Measurements from ENCODE around the gene MRPL3.
"Not testable (repeated sequence)": the region's sequence is repeated elsewhere in the genome, so short reads cannot be mapped to it uniquely, and the experiment has no call there.

MRPL3 gene

DNA sequence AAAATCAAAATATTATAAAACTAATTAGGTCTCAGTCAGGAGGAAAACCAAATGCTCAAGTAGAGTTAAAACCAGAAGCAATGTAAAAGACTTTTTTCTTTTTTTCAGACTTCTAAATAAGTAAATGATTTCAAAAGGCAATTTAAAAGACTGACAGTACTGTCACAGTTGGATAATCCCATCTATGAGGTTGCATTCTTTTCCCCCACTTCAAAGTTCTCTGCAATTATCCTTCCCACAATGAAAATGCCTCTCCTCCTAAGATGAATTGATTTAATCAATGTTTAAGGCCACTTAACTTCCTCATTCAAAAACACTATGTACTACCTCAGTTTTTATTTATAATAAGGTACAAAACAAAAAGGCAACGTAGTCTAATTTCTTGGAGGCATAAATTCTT is 8.1 kb downstream of the MRPL3 start:
- DNase-seq (ENCODE audit: low read depth, low spot score), result no peak

DNA sequence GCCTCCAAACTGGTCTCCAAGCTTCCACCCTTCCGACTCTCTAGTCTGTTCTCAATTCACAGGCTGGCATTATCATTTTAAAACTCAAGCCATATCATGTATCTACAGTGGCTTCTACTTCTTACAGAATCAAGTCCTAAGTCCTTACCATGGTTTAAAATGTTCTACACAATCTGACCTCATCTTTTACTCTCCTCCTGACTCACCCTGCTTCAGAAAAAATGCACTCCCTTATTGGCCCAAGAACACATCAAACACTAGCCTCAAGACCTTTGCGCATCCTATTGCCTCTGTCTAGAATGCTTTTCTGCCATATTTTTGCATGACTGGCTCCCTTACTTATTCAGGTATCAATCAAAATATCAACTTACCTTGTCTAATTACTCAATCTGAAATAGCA is 11.0 kb downstream of the MRPL3 start:
- DNase-seq (ENCODE audit: low read depth, low spot score), result no peak

DNA sequence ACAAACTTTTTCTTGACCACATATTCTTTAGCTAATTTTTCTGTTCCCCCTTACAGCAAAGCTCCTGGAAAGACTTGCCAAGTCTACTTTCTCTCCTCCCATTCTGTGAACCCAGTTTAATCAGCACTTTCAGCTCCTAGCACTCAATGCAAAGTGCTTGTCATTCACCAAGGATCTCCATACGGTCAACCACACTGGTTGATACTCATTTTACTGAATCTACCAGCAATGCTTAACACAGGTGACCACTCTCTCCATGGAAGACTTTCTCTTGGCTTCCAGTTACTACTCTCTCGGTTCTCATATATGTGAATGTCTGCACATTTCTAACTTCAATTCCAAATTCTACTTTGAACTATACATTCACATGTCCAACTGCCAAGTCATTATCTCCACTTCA is 11.7 kb downstream of the MRPL3 start:
- no peak for DNase-seq (ENCODE audit: low read depth, low spot score)

DNA sequence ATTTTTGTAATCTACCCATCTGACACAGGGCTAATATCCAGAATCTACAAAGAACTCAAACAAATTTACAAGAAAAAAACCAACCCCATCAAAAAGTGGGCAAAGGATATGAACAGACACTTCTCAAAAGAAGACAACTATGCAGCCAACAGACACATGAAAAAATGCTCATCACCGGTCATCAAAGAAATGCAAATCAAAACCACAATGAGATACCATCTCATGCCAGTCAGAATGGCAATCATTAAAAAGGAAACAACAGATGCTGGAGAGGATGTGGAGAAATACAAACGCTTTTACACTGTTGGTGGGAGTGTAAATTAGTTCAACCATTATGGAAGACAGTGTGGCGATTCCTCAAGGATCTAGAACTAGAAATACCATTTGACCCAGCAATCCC is 16.2 kb downstream of the MRPL3 start:
- not testable (repeated sequence) for DNase-seq (ENCODE audit: low read depth, low spot score)

DNA sequence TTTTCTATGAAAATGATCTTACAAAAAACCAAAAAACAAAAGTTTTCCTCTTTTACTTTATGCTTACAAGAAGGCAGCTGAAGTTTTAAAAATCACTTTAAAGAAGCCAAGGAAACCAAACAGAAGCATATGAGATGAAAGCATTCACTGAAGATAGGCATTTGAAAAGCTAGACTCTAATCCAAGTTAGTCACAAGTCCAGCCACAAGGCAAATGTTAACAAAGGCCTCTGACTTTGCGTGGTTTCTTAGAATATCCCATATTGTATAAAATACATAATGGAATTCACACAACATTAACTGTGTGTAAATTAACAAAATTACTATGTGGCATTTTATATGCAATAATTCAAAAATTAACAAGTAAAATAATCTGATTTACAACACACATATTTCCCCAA is 17.7 kb downstream of the MRPL3 start:
- DNase-seq (ENCODE audit: low read depth, low spot score), result no peak

DNA sequence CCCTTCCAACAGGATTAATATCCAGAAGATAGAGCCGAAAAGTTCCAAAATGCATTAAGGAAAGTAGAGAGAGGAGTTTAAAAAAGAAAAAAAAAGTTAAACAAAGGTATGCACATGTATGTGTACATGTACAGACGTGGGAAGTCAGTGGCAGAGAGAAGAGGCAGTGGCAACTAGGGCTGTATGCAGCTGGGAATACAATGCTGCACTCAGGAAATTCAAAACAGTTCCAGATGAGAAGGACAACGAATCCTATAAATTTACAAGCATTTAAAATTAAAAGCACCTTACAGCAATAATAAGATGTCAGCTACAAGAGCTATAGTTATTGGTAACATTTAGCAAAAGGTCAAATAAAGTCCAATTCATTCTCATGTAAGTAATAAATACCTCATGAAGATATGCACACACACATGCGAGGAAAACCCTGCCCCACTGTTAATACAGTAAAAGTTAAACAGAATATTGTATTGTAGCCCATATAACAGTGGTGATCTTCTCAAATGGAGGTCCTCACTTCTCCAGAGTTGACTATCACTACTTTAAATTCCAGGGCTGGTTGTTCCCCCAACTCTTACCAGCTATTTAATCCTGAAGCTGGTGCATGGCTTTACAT is 18.2 kb downstream of the MRPL3 start:
- no peak for DNase-seq (ENCODE audit: low read depth, low spot score)

DNA sequence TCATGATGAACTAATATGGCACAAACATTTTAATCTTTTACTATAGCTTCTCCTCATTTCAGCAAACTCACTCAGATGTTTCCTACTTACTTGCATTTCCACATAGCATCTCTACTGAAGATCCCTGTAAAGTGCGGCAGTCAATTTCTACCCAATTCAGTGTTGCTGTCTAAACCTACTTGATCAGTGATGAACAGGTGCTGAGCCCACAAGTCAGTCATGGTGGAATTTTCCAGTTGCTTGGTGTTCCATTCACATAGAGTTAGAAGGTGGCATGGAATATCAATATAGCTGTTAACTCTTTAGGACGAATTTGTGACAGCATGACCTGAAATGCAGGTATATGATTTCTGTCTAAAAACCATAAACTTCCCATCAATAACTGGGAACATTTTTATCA is 22.7 kb downstream of the MRPL3 start:
- DNase-seq (ENCODE audit: low read depth, low spot score), result no peak

DNA sequence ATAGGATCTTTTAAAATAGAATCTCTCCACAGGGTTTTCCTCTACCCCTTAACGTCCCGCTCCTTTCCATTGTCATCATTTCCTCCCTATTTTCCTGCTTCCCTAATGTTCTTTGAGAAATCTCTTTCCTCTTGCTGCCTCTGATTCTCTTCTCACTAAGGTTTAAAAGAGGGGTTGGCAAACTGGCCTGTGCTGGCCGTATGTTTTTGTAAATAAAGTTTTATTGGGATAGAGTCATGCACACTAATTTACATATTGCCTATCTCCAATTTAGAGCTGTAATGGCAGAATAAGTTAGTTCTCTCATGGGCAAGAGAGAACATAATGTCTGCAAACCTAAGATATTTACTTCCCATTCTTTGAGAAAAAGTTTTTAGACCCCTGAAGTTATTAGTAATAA is 25.0 kb downstream of the MRPL3 start:
- DNase-seq (ENCODE audit: low read depth, low spot score), result no peak

DNA sequence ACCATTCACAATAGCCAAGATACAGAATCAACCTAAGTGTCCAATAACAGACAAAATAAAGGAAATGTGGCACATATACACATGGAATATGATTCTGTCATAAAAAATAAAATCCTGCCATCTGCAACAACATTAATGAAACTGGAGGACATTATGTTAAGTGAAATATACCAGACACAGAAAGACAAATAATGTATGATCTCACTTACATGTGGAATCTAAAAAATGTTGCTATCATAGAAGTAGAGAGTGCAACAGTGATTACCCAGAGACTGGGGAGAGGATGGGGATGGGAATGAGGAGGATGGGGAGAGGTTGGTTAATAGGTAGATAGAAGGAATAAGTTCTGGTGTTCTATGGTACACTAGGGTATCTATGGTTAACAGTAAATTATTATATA is 28.7 kb downstream of the MRPL3 start:
- no peak for DNase-seq (ENCODE audit: low read depth, low spot score)

DNA sequence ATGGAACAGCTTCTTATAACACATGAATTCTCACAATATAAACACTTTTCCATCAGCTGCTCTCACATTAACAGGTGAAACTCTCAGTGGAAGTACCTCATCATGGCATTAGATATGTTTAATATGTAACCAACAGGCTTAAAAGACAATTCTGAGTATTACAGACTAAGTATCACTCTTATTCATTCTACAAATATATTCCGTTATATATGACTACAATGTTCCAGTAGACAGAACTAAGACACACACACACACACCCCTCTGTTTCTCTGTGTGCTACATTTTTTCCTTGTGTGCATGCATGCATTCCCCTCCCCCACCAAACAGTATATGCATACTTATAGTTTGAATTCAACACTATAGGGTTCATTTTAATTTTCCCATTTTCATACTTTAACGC is 32.4 kb downstream of the MRPL3 start:
- no peak for DNase-seq (ENCODE audit: low read depth, low spot score)

DNA sequence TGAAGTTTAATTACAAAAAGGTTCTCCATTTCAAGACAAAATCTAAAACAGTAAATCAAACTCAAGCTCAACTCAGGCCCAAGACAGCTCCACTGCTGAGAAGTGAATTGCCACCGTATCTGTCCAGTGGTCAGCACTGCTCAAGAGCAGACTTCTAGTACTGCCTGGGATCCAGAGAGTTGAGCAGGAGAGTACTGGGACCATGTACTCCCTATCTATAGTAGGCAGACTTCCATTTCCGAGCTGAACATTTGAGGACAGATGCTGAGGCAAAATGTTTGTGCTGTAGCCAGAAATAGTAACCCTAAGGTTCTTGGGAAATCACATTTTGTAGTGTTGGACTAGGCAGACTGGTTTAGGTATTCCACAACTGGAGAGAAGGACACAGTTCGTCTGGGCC is 44.1 kb downstream of the MRPL3 start:
- no peak for DNase-seq (ENCODE audit: low read depth, low spot score)

DNA sequence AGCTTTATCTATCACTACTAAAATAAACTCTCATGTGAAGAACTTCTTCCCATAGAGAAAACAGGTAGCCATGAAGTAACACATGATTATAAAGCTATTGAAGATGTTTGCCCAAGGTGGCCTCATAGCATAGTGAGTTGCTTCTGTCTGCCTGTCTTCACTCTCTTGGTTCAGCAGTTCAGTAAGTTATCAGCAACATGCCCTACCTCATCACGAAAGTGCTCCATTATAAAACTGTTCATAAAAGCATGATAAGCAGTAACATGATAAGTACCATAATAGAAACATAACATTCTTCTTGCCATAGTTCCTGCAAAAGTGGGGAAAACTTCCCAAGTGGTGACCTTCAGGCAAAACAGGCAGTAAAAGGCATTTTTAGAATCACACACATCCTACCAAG is 45.6 kb downstream of the MRPL3 start:
- DNase-seq (ENCODE audit: low read depth, low spot score), result no peak

DNA sequence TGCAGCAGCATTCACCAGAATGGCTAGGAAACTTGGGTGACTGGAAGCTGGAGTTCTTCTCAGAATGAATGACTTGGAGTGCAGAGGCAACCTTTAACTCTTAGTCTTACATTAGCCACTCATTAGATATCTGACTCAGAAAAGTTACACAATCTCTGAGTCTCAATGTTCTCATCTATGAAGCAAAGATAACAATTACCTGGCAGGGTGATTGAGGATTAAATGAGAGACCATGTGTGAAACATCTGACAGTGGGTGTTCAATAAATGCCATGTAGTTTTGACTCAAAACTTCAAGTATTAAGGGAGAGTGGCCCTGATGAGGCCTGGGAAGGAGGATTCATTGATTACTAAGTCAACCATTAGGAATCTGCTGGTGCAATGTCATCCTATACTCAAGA is 48.3 kb downstream of the MRPL3 start:
- DNase-seq (ENCODE audit: low read depth, low spot score), result no peak

DNA sequence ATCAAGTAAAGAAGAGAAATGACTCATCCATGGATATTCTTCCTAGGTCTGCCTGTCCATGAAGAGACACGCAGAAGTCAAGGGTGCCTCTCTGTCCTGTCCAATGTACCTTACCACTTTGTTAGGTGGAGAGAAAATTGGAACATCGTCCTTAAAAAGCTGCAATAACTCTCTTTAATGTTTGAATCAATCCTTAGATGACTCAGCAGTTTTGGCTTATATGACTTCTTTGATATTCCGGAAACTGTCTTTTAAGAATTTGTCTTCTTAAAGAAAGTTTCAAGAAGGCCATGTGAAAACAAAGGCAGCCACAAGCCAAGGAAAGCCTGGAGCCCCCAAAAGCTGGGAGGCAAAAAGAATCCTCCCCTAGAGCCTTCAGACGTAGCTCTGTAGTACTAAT is 49.2 kb downstream of the MRPL3 start:
- no peak for DNase-seq (ENCODE audit: low read depth, low spot score)

DNA sequence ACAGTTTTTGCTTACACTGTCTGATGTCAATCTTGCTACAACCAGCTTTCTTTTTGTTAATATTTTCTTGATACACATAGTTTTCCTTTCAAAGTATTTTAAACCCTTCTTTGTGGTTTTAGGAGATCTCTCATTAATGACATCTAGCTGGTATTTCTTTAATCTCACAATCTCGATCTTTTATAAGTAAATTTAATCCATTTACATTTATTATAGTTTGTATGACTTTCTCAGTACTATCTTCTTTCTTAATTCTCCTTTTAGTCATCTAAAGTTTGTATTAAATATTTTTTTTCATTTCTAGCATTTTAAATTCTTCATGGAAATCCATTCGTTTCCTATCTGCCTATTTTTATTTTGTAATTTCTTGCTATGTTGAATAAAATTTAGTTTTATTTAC is 55.4 kb downstream of the MRPL3 start:
- no peak for DNase-seq (ENCODE audit: low read depth, low spot score)

DNA sequence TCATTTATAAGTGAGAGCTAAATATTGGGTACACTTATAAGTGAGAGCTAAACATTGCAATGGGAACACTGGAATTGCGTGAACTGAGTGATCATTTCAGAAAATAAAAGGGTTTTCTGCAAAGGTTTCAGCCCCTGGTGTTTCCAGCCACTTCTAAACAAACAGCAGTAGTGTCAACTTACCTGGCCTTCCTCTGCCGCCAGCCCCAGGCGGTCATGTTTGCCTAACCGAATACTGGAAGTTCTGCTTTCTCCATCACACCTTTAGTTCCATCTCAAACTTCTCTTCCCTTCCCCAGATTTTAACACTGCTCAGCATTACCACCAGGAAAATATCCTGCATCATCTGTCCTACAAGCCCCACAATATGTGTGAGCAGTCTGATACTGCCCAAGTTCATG is 58.6 kb downstream of the MRPL3 start:
- DNase-seq (ENCODE audit: low read depth, low spot score), result no peak

DNA sequence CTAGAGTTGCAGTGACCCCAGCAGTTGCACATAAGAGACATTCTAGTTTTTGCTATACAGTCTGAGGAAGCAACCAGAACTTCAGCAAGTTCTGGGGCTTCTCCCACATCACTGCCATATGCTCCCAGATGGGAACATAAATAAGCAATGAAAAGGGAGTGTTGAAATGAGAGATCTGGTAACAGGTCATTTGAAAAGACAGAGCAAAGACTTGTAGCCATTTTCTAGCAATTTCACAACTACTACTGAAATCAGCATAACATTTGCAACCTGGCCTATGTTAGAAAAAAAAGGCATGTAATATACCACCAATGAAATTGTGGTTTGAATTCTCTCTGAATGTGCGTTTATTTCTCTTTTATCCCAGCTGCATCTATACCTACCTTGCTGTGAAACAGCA is 63.7 kb downstream of the MRPL3 start:
- no peak for DNase-seq (ENCODE audit: low read depth, low spot score)

DNA sequence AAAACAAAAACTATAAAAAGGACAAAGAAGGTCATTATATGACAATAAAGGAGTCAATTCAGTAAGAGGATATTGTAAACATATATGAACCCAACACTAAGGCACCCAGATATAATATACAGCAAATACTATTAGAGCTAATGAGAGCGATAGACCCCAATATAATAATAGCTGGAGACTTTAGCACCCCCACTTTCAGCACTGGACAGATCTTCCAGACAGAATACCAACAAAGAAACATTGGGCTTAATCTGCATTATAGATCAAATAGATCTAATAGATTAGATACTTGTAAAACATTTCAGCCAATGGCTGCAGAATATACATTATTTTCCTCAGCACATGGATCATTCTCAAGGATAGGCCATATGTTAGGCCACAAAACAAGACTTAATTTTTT is 67.8 kb downstream of the MRPL3 start:
- no peak for DNase-seq (ENCODE audit: low read depth, low spot score)

DNA sequence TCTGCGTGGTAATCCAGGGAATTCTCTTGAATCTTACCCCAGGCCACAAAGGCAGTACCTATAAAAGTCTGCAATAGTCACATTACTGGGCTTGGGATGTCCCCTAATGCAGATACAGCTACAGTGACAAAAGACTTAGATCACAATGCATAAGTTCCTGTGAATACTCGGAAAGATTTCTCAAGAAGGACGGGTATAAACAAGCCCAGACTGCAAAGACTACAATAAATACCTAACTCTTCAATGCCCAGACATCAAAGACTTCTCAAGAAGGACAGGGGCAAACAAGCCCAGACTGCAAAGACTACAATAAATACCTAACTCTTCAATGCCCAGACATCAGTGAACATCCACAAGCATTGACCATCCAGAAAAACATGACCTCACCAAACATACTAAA is 70.3 kb downstream of the MRPL3 start:
- no peak for DNase-seq (ENCODE audit: low read depth, low spot score)

DNA sequence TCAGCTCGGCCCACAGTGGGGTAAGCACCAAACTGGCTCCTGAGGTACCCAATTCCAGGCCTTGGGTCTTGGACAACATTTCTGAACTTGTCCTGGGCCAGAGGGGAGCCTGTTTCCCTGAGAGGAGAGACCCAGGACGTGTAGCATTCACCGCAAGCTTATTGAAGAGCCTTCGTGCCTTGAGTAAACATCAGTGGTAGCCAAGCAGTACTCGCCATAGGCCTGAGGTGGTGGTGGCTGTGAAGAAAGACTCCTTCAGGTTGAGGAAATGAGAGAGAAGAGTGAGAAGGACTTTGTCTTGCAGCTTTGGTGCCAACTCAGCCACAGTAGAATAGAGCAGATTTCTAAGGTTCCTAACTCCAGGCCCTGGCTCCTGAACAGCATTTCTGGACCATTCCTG is 71.0 kb downstream of the MRPL3 start:
- no peak for DNase-seq (ENCODE audit: low read depth, low spot score)

DNA sequence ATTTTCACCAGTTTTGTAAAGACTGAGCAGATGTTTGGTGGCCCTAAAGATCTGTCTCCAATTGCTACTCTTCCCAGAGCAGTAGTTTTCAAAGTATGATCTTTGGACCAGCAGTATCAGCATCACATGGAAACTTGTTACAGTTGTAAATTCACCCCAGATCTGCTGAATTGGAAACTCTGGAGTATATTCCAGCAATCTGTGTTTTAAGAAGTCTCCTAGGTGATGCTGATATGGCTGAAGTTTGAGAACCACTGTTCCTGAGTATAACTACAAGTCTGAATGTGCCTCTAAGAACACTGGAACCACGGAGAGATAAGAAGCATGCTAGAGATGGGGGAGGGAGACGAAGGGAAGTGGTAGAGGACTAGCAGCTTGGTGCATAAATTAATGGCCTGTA is 75.5 kb downstream of the MRPL3 start:
- no peak for DNase-seq (ENCODE audit: low read depth, low spot score)

DNA sequence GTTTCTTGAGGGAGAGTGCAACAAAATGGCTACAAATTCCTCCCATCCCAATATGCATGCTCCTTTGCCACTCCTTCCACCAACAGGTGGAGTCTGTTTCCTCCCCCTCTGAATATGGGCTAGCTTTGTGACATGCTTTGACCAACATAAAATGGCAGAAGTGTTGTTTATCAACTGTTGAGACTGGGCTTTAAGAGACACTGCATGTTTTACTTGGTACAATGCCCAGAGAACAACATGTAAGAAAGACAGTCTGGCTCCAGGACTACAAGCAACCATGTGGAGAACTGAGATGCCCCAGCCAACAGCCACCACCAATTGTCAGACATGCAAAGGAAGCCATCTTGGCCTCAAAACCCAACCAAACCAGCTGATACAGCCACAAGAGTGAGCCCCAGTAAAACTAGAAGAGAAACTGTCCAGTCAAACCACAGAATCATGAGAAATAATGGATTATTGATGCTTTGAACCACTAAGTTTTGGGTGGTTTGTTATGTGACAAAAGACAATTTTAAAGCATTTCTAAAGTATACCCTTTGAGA is 80.7 kb downstream of the MRPL3 start:
- DNase-seq (ENCODE audit: low read depth, low spot score), result no peak

DNA sequence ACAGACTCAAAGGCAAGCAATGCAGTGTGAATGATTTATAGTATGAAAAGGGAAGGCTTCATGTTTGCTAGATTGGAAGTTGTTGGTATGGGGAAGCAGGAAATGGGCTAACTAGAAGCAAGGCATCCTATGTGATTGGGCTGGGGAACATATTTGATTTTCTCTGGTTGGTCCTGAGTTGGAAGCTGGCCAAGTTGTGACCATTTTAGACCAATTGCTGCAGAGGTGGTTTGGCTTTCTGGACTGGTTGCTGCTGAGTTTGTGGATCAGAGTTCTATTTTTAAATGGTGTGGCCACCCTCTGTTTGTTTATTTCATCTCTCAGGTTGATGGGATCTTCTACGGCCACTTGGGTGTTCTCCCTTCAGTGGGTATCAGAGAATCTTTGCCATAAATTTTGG is 81.5 kb downstream of the MRPL3 start:
- DNase-seq (ENCODE audit: low read depth, low spot score), result no peak

DNA sequence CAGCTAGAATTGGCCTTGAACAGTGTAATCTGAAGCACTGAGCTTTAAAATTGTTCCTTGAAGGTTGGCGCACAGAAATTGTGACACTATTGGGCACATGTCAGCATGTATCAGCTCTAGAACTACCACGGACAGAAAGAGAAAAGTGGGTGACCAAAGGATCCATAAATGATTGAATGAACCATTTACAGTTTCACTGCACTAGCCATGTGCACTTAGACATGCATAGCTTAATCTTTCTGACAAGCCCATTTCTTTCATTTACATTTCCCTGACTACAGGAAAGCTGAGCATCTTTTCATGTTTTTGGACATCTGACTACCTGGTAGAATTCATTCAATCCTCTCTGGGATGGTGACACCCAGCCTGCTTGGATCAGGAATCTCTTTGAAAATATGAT is 85.0 kb downstream of the MRPL3 start:
- no peak for DNase-seq (ENCODE audit: low read depth, low spot score)
